Skin epidermis (tissue), 12 donors: ENCODE measurements around the gene MX1.

Experiments used
- H3K27ac ChIP-seq, 21 experiments: fragments of 200-600 bp; sonication (generic) in 11 of 21; one replicate each; pipeline ENCODE4 v1.5.0; 2020; ENCODE audit warnings: mild to moderate bottlenecking in 3 of 21, inconsistent platforms in 2 of 21, moderate library complexity in 2 of 21
- H3K4me3 ChIP-seq, 7 experiments: fragments of 200-600 bp; sonication (generic) in 2 of 7; one replicate each; pipeline ENCODE4 v1.5.0; 2020; ENCODE audit warnings: inconsistent platforms in 2 of 7, mild to moderate bottlenecking in 2 of 7, moderate library complexity in 1 of 7

MX1 gene

GRCh38 chr21:41429305-41429704, 3.3 kb downstream of the MX1 start:
- no peak overlapping the region for H3K27ac ChIP-seq

GRCh38 chr21:41429925-41430491, 4.0 kb downstream of the MX1 start:
- H3K27ac ChIP-seq = no peak overlapping the region
- no peak overlapping the region for H3K4me3 ChIP-seq

More at GRCh38 chr21:41429305-41429704, 3.3 kb downstream of the MX1 start:
- no peak overlapping the region for H3K4me3 ChIP-seq

- no peak overlapping the region for H3K27ac ChIP-seq
- no peak overlapping the region for H3K4me3 ChIP-seq
These were observed 5.9 kb downstream of the MX1 start for GRCh38 chr21:41431788-41432548.

DNA sequence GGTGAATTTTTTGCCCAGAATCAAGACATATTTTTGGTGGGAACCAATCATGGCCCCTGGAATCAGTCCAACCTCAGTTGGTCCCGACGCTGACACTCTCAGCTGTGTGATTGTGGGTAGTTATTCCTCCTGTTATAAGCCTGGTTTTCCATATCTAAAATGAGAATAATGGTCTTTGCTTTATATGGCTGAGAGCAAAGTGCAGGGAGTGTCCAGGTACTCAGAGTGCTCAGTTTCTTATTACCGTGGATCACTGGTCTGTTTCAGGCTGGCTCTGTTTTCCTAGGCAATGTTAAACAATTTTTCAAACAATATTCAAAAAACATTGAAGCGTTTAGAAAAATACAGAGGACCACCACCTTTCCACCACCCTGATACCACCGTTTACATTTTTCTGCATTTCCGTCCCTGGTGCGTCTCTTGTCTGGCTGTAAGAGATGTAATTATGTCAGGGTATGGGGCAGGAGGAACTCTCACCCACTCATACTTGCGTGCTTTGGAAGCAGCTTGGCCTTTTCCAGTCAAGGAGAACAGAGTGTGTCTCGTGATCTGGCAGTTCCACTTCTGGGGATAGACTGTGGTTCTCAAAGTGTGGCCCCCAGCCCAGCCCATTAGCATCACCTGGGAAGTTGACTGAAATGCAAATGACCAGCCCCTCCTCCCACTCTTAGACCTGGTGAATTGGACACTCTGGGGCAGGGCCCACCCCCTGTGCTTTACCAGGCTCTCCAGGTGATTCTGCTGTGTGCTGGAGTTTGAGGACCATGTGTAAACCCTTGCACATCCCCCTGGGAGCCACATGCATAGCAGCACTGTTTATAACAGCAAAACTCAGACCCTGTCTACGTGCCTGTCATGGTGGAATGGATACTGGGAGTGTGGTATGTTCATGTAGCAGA, 6.8 kb downstream of the MX1 start:
- Histone ChIP-seq H3K27ac (no peak overlapping the region), H3K4me3 (no peak overlapping the region)

GRCh38 chr21:41433566-41433965, 7.5 kb downstream of the MX1 start:
- no peak overlapping the region for H3K4me3 ChIP-seq
- no peak overlapping the region for H3K27ac ChIP-seq

- no peak overlapping the region for H3K4me3 ChIP-seq
- no peak overlapping the region for H3K27ac ChIP-seq
These were observed 9.7 kb downstream of the MX1 start for GRCh38 chr21:41435706-41436105.

DNA sequence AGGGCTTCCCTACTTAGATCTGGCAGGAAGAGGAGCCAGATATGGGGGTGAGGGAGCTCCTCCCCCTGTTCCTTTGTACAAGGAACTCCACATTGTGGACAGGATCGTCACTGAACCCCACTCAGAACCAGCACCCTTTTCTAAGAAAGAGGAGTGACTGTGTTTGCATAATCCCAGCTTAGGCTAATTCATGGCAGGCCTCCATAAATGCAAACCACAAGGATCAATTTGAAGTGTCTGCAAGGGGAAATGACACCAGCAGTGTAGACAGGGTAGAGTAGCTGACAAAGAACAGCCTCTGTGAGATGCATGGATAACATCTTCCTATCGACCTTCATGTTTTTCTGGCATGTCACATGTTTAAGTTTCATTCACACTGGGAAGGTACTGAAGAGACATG, 11.7 kb downstream of the MX1 start:
- no peak overlapping the region for H3K27ac ChIP-seq
- H3K4me3 ChIP-seq = no peak overlapping the region

DNA sequence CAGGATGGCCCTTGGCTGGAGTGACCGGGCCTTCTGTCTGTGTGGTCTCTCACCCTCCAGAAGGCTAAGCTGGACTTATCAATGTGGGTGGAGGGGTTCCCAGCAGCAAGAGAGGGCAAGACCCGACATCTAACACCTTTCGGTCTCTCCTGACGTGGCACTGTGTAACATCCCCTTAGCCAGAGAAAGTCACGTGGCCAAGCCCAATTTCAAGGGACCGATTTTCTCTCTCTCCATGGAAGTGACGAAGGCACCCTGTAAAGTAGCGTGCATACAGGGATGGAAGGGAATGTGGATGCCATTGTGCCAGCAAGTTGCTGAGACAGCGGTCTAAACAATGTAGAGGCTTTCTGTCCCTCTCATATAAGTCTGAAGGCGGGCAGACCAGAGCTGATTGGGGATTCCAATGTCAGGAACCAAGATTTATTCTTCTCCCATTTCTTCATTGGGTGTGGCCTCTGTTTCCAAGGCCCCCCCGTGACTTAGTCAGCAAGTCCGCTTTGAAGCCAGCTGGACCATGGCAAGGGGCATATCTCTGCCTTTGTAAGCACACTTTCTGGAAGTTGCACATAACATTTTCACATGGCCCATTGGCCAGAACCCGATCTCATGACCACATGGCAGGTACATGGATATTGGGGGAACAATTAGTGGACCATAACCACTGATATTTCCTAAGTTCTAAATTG, 12.5 kb downstream of the MX1 start:
- Histone ChIP-seq H3K27ac (no peak overlapping the region), H3K4me3 (no peak overlapping the region)

GRCh38 chr21:41439248-41439647, 13.2 kb downstream of the MX1 start:
- H3K27ac ChIP-seq = no peak overlapping the region
- no peak overlapping the region for H3K4me3 ChIP-seq

GRCh38 chr21:41441546-41441945, 15.5 kb downstream of the MX1 start:
- H3K27ac ChIP-seq = no peak overlapping the region
- H3K4me3 ChIP-seq = no peak overlapping the region

DNA sequence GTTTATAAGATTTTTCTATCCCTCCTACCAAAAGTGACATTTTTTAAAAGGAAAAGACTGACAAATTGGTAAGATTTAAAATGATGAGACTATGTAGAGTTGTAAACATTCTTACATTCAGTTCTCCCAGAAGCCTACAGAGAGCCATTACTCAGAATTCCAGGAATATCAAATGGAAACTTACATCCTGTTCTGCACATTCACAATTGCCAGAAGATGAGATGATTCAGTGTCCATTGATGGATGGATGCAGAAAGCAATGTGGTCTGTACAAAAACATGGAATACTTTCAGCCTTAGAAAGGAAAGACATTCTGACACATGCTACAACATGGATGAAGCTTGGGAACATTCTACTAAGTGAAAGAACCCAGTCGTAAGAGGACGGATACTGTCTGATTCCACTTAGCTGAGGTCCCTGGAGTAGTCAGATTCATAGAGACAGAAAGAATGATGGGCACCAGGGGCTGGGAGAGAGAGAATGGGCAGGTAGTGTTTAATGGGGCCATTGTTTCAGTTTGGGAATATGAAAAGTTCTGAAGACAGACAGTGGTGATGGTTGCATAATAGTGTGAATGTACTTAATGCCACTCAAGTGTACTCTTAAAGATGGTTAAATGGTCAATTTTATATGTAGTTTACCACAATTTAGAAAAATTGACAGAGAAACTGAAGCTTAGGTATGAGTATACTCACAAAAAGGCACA, 16.6 kb downstream of the MX1 start:
- Histone ChIP-seq H3K27ac (no peak overlapping the region), H3K4me3 (no peak overlapping the region)

DNA sequence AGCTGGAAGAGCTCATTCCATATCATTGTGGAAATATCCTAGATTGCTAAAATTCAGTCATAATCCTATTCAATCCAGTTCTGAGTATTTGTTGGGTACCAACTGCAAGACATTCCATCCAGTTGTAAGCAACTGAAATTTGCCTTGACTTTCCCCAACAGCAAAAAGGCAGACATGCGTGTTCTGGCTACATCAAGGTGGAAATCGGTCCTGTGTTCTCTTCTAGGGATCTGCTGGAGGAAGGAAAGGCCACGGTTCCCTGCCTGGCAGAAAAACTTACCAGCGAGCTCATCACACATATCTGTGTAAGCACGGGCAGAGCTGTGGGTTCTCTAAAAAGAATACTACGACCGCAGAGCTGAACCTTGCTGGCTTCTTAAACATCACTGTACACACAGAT, 17.5 kb downstream of the MX1 start:
- Histone ChIP-seq H3K4me3 (no peak overlapping the region), H3K27ac (no peak overlapping the region)

GRCh38 chr21:41444703-41445464, 18.8 kb downstream of the MX1 start:
- H3K4me3 ChIP-seq = no peak overlapping the region

DNA sequence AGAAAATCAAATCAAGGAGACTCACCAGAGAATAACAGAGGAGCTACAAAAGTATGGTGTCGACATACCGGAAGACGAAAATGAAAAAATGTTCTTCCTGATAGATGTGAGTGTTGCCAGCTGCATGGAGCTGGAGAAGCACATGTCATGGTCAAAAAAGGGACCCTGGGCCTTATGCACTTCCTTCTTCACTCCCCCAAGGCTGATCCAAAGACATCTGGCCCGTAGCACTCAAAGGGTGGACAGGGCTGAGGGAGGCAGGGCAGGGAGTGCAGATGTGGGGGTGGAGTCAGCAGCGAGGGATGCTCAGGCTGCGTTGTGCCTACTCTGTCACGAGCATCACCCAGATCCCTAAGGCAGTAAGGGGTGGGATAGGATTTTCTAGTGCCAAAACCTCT, 19.4 kb downstream of the MX1 start:
- Histone ChIP-seq H3K27ac (no peak overlapping the region), H3K4me3 (no peak overlapping the region)

More at GRCh38 chr21:41444703-41445464, 18.8 kb downstream of the MX1 start:
- H3K27ac ChIP-seq = no peak overlapping the region

DNA sequence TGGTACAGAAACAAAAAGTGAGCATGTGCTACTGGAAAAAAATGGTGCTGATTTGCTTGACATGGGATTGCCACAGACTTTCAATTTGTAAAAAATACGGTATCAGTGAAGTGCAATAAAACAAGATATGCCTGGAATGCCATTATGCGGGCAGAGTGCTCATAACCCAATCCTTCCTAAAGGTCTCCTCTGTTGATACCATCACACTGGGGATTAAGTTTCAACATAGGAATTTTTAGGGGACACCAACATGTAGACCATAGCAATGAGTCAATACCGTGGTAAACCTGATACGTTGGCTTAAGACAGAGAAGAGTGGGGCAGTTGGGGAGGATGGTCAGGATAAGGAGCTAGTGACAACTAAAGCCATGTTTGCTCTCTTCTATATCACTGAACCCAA, 20.5 kb downstream of the MX1 start:
- H3K4me3 ChIP-seq = no peak overlapping the region

DNA sequence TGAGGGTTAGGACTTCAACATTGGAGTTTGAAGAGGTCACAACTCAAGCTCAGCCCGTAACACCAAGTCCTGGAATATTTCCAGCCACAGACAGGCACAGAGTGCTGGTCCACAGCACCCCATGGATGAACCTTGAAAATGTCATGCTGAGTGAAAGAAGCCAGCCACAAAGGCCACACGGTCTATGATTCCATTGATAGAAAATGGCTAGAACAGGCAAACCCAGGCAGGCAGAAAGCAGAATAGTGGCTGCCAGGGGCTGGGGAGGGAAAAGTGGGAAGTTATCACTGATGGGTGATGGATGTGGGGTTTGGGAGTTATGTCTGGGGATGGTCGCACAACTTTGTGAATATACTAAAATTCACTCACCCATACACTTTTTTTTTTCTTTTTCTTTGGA, 21.3 kb downstream of the MX1 start:
- no peak overlapping the region for H3K4me3 ChIP-seq
- no peak overlapping the region for H3K27ac ChIP-seq

More for the DNA sequence above, 20.5 kb downstream of the MX1 start:
- H3K27ac ChIP-seq = no peak overlapping the region

DNA sequence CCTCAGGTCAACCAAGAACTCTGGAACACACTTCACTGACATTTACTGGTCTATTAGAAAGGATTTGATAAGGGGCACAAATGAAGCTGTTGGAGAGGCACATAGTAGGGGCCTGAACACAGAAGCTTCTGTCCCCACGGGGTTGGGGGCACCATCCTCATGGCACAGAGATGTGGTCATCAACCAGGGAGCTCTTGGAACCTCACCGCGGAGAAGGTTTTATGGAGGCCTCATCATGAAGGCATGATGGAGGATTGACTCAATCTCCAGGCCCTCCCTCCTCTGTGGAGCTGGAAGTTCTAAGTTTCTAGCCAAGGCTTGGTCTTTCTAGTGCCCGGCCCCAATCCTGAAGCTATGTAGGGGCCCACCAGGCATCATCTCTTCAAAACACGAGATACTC, 23.6 kb downstream of the MX1 start:
- Histone ChIP-seq H3K27ac (no peak overlapping the region), H3K4me3 (no peak overlapping the region)

DNA sequence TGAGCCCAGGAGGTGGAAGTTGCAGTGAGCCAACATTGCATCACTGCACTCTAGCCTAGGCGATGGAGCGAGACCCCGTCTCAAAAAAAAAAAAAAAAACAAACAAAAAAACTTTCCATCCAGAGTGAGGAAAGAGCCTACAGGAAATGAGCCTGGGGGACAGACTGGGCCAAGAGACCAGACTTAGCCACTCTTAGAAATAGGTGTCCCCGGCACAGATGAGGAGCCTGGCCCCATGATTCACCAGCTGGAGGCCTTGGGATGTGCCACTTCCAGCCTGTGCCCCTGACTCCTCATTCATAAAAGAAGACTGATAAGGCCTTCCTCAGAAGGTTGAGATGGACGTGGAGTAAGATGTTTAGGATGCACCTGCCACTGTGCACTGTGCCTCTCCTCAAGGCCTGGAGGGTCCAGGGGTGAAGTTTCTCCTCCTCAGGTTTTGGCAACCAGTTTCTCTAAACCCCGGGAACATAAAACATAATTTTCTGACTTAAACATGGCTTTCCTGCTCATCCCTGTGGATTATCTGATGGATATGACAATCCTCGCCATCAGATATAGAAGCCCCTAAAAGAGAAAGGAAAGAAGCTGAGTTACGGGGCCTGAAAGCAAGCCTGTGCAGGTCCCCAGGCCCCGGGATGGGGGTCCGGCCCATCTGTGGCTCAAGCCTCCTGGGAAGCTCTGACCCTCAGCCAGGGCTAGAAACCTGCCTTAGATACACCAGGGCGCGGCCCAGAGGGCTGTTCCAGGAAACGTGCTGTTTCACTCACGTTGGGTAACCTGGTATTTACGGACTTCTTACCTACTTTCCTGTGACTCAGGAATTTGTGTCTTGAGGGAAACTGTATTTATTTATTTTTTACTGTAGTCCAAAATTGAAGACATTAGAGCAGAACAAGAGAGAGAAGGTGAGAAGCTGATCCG, 26.0 kb downstream of the MX1 start:
- no peak overlapping the region for H3K27ac ChIP-seq
- H3K4me3 ChIP-seq = no peak overlapping the region
